IMR-90 (cell line): Measurements from ENCODE around the gene OAS3.

ENCODE experiments used
- BHLHE40 ChIP-seq: fragments of 150-350 bp; IDR thresholded peaks from 2 replicates; pipeline ENCODE4 v1.6.1; 2016; ENCODE audit warnings: mild to moderate bottlenecking, low read depth, low read length
- CEBPB ChIP-seq: IDR thresholded peaks from 2 replicates; pipeline ENCODE4 v1.6.1; 2012; ENCODE audit warnings: low read depth, low read length, improper control_type of control experiment
- CHD1 ChIP-seq: IDR thresholded peaks from 2 replicates; pipeline ENCODE4 v1.6.1; 2012; ENCODE audit warnings: low read depth, low read length, improper control_type of control experiment
- CTCF ChIP-seq: conservative IDR thresholded peaks from 2 replicates; pipeline ENCODE4 v1.5.1; 2012; ENCODE audit warnings: mild to moderate bottlenecking, low read depth, low read length, improper control_type of control experiment
- ELK1 ChIP-seq: fragments of 150-350 bp; IDR thresholded peaks from 2 replicates; pipeline ENCODE4 v1.6.1; 2016; ENCODE audit warnings: low read depth, mild to moderate bottlenecking, low read length, moderate library complexity, borderline replicate concordance
- FOS ChIP-seq: fragments of 150-350 bp; IDR thresholded peaks from 2 replicates; pipeline ENCODE4 v1.6.1; 2016; ENCODE audit warnings: low read depth, low read length
- MAZ ChIP-seq: IDR thresholded peaks from 2 replicates; pipeline ENCODE4 v1.6.1; 2012; ENCODE audit warnings: low read depth, mild to moderate bottlenecking, low read length, improper control_type of control experiment, moderate library complexity, borderline replicate concordance
- MXI1 ChIP-seq: IDR thresholded peaks from 2 replicates; pipeline ENCODE4 v1.6.1; 2012; ENCODE audit warnings: low read depth, mild to moderate bottlenecking, low read length, moderate library complexity, borderline replicate concordance
- NFE2L2 ChIP-seq: fragments of 150-350 bp; IDR thresholded peaks from 2 replicates; pipeline ENCODE4 v1.6.1; 2016; ENCODE audit warnings: low read depth, mild to moderate bottlenecking, low read length
- POLR2A ChIP-seq: IDR thresholded peaks from 2 replicates; pipeline ENCODE4 v1.6.1; 2012; ENCODE audit warnings: mild to moderate bottlenecking, low read depth, low read length
- RAD21 ChIP-seq: IDR thresholded peaks from 2 replicates; pipeline ENCODE4 v1.6.1; 2012; ENCODE audit warnings: low read length, improper control_type of control experiment
- RCOR1 ChIP-seq: IDR thresholded peaks from 2 replicates; pipeline ENCODE4 v1.6.1; 2012; ENCODE audit warnings: mild to moderate bottlenecking, low read length, improper control_type of control experiment; ENCODE audit not compliant: insufficient replicate concordance
- RFX5 ChIP-seq: IDR thresholded peaks from 2 replicates; pipeline ENCODE4 v1.8.0; 2012; ENCODE audit warnings: low read depth, mild to moderate bottlenecking, low read length, moderate library complexity
- USF2 ChIP-seq: fragments of 150-350 bp; IDR thresholded peaks from 2 replicates; pipeline ENCODE4 v1.6.1; 2017; ENCODE audit warnings: mild to moderate bottlenecking, antibody characterized with exemption, low read length, low read depth

- TF ChIP-seq CTCF (no peak), RFX5 (no peak), POLR2A (no peak), RAD21 (no peak), RCOR1 (no peak), BHLHE40 (no peak), MAZ (no peak), CEBPB (no peak), CHD1 (no peak), ELK1 (no peak), MXI1 (no peak), FOS (no peak), NFE2L2 (no peak), USF2 (no peak)
These were observed 83.2 kb downstream of the OAS3 start for GRCh38 chr12:113021500-113021899.
